GM21529 (cell line): ENCODE measurements around the gene LCN15.
"Not testable (repeated sequence)": the region's sequence is repeated elsewhere in the genome, so short reads cannot be mapped to it uniquely, and the experiment has no call there.

Source experiments
- ATAC-seq: cut with Tn5 transposase; IDR thresholded peaks from one replicate; pipeline ENCODE4 v1.9.1; 2021; ENCODE audit not compliant: unreplicated experiment

LCN15 gene

DNA sequence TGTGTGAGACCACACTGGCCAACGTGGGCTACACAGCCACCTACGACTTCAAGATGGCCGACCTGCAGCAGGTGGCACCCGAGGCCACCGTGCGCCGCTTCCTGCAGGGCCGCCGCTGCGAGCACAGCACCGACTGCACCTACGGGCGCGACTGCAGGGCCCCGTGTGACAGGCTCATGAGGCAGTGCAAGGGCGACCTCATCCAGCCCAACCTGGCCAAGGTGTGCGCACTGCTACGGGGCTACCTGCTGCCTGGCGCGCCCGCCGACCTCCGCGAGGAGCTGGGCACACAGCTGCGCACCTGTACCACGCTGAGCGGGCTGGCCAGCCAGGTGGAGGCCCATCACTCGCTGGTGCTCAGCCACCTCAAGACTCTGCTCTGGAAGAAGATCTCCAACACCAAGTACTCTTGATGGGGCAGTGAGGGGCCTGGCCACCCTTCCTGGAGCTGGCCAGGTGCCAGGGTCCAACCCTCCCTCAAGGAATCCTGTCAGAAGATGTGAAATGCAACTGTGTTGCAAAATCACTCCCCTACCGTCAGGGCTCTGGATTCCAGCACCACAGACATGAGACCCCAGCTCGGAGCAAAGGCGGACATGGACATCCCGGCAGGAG lies 40.8 kb downstream of the LCN15 start:
- ATAC-seq = no peak

DNA sequence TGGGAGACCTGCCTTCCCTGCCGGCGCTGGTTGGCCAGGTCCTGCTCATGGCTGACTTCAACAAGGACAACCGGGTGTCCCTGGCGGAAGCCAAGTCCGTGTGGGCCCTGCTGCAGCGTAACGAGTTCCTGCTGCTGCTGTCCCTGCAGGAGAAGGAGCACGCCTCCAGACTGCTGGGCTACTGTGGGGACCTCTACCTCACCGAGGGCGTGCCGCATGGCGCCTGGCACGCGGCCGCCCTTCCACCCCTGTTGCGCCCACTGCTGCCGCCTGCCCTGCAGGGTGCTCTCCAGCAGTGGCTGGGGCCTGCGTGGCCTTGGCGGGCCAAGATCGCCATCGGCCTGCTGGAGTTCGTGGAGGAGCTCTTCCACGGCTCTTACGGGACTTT lies 41.4 kb downstream of the LCN15 start:
- no peak for ATAC-seq

DNA sequence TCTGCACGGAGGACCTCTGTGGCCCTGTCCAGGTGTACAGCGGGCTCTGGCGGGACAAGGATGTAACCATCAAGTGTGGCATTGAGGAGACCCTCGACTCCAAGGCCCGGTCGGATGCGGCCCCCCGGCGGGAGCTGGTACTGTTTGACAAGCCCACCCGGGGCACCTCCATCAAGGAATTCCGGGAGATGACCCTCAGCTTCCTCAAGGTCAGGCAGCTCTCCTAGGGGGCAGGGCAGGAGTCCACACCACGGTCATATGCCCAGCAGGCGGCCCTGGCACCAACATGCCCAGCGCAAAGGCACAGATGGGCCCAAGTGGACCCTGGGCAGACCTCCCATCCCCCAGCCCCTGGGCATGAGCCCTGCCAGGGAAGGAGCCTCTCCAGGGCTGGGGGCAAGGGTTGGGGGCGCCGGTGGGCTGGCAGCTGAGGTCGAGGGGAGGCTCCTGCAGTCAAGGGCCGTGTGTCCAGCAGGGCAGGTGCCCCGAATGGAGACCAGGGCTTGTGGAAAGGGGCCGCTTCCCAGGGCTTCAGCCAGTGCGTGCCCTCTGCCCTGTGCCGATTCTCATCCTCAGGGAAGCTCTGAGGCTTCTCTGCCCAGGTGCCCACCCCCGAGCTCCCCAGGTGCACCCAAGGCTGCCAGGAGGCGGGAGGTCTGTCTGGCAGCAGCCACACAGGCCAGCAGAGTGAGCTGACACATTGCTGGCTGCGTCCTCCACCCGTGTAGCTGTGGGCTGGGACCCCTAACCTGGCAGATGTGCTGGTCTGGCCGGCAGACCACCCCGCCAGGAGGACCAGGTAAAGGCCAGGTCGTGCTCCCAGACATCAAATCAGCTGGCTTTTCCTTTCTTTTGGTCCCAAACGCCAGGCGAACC lies 42.0 kb downstream of the LCN15 start:
- no peak for ATAC-seq

GRCh38 chr9:136721339-136722092 lies 42.8 kb downstream of the LCN15 start:
- no peak for ATAC-seq

DNA sequence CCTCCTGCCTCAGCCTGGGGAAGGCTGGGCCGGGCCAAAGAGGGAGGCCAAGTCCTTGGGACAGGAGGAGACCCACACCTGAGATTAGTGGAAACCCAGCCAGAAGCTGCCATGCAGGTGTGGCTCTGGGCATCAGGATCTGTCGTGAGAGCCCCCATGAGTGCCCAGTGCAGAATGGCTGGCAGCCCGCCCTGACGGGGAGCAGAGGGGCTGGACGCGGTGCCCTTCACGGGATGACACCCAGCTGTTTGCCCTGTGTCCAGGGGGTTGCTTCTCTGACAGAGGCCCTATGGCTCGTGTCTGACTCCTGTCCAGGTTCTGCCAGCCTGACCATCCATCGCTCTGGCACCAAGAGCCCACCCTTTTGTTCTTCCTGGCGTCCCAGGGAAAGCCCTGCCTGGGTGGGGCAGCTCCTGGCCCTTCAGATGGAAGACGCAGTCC lies 43.4 kb downstream of the LCN15 start:
- no peak for ATAC-seq

DNA sequence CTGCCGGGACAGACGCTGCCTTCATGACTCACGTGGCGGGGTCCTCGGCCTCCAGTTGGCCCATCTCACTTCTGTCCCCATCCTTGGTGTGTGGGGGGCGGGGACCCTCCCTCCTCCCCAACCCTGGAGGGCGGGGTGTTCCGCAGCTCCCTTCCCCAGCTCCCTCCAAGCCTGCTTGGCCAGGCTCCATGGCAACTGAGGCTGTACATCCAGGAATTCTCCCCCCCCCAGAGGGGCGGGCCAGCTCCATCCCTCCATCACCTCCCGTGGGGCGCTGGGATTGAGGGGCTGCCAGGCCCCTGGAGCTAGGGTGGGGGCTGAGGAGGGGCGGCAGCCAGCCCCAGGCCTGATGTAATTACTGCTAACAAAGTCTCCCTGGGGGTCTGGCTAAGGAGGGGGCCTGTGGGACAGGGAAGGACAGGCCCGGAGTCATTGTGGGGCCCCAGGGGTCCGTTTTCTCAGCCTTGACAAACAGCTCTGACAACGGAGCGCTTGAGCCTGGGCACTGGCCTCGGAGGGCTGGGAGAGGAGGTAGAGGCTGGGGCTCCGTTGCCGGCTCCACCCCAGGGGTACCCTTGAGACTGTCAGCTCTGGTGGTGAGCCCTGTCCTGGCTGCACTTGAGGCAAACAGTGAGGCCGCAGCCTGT lies 43.9 kb downstream of the LCN15 start:
- no peak for ATAC-seq

DNA sequence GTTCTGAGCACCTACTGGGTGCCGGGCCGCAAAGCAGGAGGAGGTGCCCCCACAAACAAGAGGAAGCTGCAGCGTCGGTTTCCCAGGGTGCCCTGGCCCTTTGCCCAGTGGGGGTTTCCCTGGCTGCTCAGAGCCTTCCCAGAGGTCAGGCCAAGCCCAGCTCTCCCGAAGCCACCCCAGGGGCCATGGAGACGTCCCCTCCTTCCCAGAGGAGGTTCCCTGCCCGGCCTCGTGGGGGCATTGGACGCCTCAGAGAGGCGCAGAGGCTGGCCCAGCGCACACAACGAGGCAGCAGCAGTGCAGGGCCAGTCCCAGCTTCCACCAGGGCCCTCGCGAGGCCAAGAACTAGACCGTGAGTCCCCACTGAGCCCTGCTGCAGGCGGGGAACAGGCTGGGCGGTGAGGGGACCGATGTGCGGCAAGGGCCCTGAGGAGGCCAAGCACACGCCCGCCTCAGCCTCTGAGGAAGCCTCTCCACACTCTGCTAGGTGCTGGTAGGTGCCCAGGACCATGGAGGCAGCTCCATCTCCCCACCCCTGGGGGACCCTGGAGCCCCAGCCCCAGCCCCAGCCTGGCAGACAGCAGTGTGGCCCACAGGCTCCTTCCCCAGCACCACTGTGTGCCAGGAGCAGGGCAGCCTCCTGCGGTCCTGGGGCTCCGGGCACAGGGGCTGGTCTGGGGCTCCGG lies 45.0 kb downstream of the LCN15 start:
- no peak for ATAC-seq

GRCh38 chr9:136718345-136719194 lies 45.7 kb downstream of the LCN15 start:
- ATAC-seq = no peak

- ATAC-seq = no peak
These were observed 46.9 kb downstream of the LCN15 start for GRCh38 chr9:136717399-136717798.

GRCh38 chr9:136714893-136715274 lies 49.4 kb downstream of the LCN15 start:
- no peak for ATAC-seq

GRCh38 chr9:136714096-136714892 lies 50.0 kb downstream of the LCN15 start:
- ATAC-seq = no peak

- ATAC-seq = no peak
These were observed 50.8 kb downstream of the LCN15 start for GRCh38 chr9:136713550-136713949.

DNA sequence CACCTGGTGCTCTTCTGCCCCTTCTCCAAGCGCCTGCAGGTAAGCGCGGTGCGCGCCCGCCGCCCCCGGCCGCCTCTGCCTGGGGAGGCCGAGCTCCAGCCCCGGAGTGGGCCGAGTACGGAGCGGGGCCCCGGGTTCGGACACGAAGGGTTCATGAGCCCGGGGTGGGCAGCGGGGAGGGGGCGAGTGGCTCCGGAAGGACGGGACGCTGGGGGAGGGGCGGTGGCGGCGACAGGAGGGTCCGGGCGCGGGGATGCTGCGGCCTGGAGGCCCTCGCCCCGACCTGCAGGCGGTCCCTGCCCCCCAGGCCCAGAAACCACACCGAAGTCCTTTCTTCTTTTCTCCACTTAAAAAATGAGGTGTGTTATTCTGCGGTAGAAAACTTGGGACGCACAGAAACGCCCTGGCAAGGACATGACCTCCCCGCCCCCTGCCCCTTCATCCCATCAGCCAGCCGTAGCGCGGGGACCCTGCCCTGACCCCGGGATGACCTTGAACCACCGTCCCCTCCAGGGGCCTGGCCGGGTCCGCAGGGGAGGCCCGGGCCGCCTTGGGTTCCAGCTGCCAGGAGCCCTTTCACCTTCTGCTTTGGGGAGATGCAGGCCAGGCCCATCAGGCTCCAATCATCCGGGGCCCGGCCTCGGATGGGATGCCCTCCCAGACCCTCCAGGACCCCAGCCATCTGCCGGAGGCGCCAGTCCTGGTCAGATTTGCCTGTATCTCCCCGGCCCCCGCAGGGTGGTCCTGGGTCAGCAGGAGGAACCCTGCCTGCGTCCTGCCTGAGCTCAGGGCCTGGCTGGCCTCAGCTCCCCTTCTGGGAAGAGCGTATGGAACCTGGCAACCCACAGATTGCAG lies 51.4 kb downstream of the LCN15 start:
- no peak for ATAC-seq

- no peak for ATAC-seq
These were observed 52.3 kb downstream of the LCN15 start, which contains the start of gene DIPK1B for GRCh38 chr9:136711751-136712689. Gene DIPK1B (plus strand): TSS chr9:136712572. CDS start chr9:136712666, 94 bp downstream.

DNA sequence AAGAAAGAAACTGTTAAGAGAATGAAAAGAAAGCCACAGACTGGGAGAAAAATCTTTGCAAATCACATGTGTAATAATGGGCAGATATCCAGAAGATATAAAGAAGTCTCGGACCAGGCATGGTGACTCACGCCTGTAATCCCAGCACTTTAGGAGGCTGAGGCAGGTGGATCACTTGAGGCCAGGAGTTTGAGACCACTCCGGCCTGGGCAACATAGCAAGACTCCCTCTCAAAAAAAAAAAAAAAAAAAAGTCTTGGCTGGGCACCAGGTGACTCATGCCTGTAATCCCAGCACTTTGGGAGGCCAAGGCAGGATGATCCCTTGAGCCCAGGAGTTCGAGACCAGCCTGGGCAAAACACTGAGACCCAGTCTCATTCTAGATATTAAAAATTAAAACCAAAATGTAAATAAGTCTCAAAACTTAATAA lies 53.1 kb downstream of the LCN15 start:
- ATAC-seq = not testable (repeated sequence)

DNA sequence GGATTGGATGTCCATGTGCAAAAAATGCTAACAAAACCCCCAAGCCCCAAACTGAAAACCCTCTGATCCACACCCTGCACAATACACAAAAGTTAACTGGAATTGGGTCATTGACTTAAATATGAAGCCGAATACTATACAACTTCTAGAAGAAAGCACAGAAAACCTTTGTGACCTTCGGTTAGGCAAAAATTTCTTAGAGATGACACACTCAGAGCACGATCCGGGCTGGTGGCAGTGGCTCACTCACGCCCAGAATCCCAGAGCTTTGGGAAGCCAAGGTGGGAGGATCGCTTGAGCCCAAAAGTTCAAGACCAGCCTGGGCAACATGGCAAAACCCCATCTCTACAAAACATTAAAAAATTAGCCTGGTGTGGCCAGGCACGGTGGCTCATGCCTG lies 53.8 kb downstream of the LCN15 start:
- no peak for ATAC-seq
